HG03575 (cell line): ENCODE measurements around the gene DENND1B.
"Not testable (repeated sequence)": the region's sequence is repeated elsewhere in the genome, so short reads cannot be mapped to it uniquely, and the experiment has no call there.

Source experiments
- ATAC-seq: cut with Tn5 transposase; IDR thresholded peaks from one replicate; pipeline ENCODE4 v1.9.1; 2021; ENCODE audit not compliant: unreplicated experiment, insufficient number of reproducible peaks, low FRiP score; ENCODE audit errors: extremely low read depth

Gene DENND1B

GRCh38 chr1:197763307-197763706, 12.0 kb downstream of the DENND1B start:
- no peak for ATAC-seq

GRCh38 chr1:197761654-197762053, 13.6 kb downstream of the DENND1B start:
- peak; percentile 61 for ATAC-seq

- ATAC-seq, result not testable (repeated sequence)
Measured at GRCh38 chr1:197755553-197755952, 19.7 kb downstream of the DENND1B start.

GRCh38 chr1:197752652-197753164, 22.6 kb downstream of the DENND1B start:
- ATAC-seq, result not testable (repeated sequence)

- ATAC-seq, result no peak
Measured at GRCh38 chr1:197750366-197750765, 24.9 kb downstream of the DENND1B start.

GRCh38 chr1:197745911-197746310, 29.4 kb downstream of the DENND1B start:
- ATAC-seq, result no peak

GRCh38 chr1:197744979-197745378, 30.3 kb downstream of the DENND1B start:
- ATAC-seq, result no peak

GRCh38 chr1:197743578-197743977, 31.7 kb downstream of the DENND1B start:
- no peak for ATAC-seq

- no peak for ATAC-seq
Measured at GRCh38 chr1:197740992-197741391, 34.3 kb downstream of the DENND1B start.

GRCh38 chr1:197738927-197739326, 36.4 kb downstream of the DENND1B start:
- ATAC-seq, result no peak

GRCh38 chr1:197737916-197738315, 37.4 kb downstream of the DENND1B start:
- ATAC-seq, result no peak

- no peak for ATAC-seq
Measured at GRCh38 chr1:197736685-197737084, 38.6 kb downstream of the DENND1B start.

GRCh38 chr1:197735461-197735860, 39.8 kb downstream of the DENND1B start:
- no peak for ATAC-seq

GRCh38 chr1:197733324-197733723, 42.0 kb downstream of the DENND1B start:
- no peak for ATAC-seq

GRCh38 chr1:197732187-197732586, 43.1 kb downstream of the DENND1B start:
- ATAC-seq, result no peak

GRCh38 chr1:197731449-197731848, 43.8 kb downstream of the DENND1B start:
- no peak for ATAC-seq

GRCh38 chr1:197725976-197726375, 49.3 kb downstream of the DENND1B start:
- no peak for ATAC-seq

GRCh38 chr1:197725044-197725443, 50.2 kb downstream of the DENND1B start:
- ATAC-seq, result no peak

- no peak for ATAC-seq
Measured at GRCh38 chr1:197715806-197716205, 59.5 kb downstream of the DENND1B start.

GRCh38 chr1:197706601-197707000, 68.7 kb downstream of the DENND1B start:
- no peak for ATAC-seq

- ATAC-seq, result no peak
Measured at GRCh38 chr1:197705941-197706340, 69.3 kb downstream of the DENND1B start.
